GM19372 (cell line): Measurements from ENCODE around the gene CHMP4A.

Source experiments
- ATAC-seq: cut with Tn5 transposase; IDR thresholded peaks from one replicate; pipeline ENCODE4 v1.9.1; 2021; ENCODE audit warnings: mild to moderate bottlenecking, low read depth, moderate library complexity; ENCODE audit not compliant: unreplicated experiment

Gene CHMP4A

DNA sequence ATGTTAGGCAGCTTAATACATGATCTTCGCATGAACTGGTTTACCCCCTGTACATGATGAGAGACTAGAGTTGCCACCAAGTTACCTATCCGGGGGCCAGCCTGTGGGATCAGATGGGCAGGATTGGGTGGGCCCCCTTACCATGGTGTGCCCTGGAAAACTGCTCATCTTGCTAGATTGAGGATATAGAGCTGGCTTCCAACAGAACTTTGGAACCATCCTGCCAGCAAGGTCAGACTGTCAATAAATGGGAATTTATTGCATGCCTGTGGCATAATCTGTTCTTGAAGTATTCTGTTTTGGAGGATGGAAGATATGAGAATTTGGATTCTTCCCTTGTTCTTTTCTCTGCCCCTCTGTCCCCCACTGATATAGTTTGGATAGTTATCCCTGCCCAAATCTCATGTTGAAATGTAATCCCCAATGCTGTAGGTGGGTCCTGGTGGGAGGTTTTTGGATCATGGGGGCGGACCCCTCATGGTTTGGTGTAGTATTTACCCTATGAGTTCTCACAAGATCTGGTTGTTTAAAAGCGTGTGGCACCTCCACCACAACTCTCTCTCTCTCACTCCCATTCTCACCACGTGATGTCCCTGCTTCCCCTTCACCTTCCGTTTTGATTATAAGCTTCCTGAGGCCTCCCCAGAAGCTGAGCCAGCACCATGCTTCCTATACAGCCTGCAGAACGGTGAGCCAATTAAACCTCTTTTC, 14.3 kb downstream of the CHMP4A start:
- no peak for ATAC-seq

DNA sequence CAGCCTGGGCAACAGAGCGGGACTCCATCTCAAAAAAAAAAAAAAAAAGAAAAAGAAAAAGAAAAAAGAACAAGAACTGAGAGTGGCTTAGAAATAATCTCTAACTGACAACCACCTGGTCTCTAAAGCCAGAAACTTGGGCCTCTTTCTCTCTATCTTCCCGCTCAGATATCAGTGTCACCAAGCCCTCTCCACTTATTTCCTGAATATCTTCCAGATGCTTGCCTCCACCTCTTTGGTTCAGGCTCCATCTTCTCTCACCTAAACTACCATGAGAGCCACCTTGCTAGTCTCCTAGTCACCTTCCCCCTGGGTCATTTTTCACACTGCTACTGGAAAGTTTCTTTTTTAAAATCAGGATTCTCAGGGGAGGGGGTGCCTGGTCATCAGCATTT, 16.2 kb downstream of the CHMP4A start:
- ATAC-seq, result no peak

DNA sequence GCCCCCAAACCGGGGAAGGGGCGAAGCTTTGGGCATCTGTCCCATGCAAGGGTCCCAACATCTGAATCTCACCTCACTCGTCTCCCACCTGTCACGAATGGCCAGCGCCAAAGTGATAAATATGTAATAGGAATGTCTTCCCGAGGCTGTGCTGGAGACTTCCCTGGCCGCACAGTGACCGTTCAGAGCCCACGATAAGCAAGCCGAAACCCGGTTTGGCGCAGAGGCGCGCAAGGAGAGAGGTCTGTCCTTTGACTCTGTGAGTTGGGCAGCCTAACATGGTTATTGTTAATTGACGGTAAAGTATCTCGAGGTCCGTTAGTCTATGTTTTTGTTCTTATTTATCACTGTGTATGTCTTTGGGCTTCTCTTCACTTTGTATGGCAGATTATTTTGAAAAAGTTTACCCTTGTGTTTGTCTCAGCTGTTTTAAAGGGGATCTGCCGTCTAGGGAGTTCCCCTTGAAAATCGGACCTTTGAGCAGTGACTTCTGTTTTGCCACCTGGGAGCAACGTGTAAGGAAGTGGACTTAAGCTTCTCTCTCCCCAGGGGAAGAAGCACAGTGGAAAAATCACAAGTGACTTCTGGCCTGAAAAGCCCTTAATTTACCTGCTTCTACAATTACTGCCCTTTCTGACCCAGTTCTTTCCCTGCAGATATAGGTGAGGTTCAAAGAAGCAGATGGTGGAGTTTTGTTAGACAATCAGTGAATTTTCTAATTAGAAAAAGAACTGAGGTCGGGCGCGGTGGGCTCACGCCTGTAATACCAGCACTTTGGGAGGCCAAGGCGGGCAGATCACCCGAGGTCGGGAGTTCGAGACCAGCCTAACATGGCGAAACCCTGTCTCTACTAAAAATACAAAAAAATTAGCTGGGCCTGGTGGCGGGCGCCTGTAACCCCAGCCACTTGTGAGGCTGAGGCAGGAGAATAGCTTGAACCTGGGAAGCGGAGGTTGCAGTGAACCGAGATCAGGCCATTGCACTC, 16.9 kb downstream of the CHMP4A start:
- ATAC-seq, result no peak

GRCh38 chr14:24195186-24196070, 17.9 kb downstream of the CHMP4A start, which contains the start of gene TM9SF1:
Gene TM9SF1, minus strand, starts transcription at chr14:24195441. Its CDS starts 422 bp downstream, at chr14:24195019.
- peak; percentile 88 for ATAC-seq

GRCh38 chr14:24194873-24195185, 18.5 kb downstream of the CHMP4A start:
- ATAC-seq, result no peak

- ATAC-seq, result no peak
Observed at GRCh38 chr14:24194186-24194872, 19.0 kb downstream of the CHMP4A start.

DNA sequence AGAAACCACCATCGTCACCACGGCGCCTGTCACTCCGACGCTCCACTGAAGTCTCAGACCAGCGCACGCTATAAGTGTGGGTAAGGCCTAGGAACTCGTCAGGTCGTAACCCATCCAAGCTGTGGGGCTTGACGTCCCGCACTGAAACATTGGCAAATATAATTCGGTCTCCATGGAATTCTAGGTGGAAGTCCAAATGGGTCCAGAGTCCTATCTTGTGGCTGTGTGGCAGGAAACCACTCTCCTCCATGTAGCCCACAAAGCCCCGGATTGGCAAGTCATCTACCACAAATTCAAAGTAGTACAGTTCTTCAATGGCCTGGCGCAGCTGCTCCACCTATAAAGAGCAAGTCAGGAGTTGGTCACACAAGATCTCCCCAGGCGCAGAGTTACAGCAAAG, 20.4 kb downstream of the CHMP4A start:
- ATAC-seq, result no peak

- no peak for ATAC-seq
Observed at GRCh38 chr14:24190416-24190815, 22.9 kb downstream of the CHMP4A start.

DNA sequence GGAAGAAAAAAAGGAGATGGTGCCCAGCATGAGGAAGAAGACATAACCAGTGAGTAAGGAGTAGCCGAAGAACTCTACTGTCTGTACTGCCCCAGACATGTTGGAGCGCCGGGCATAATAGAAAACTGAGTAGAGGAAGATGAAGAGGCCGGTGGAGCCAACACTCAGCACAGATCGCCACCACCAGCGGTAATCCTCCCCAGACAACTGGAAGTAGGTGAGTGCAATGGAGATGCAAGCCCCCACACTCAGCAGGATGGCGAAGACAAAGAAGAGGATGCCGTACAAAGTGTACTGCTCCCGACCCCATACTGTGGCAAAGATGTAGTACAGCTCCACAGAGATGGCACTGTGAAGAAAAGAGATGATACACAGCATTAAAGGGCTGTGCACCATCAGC, 23.8 kb downstream of the CHMP4A start:
- no peak for ATAC-seq

DNA sequence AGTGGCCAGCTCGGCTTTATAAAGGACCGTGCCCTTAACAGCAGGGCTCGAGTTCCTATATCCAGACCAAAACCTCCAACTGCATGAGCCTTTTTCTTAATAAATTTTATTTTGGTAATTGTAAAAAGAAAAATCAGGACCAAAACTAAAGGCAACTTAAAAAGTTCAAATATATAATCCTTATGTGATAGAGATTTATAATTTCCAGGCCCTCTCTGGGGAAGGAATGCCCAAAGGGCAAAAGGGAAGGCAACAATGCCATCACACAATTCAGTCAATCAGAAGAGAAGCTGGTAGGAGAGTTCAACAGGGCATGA, 24.3 kb downstream of the CHMP4A start:
- no peak for ATAC-seq

- peak; percentile 97 for ATAC-seq
Observed at GRCh38 chr14:24188251-24189058, 24.8 kb downstream of the CHMP4A start, which contains the start of gene IPO4. Gene IPO4, minus strand, starts transcription at chr14:24188816. Its CDS starts 29 bp downstream, at chr14:24188787.

GRCh38 chr14:24187539-24187915, 25.8 kb downstream of the CHMP4A start:
- no peak for ATAC-seq

- no peak for ATAC-seq
Observed at GRCh38 chr14:24186831-24187538, 26.3 kb downstream of the CHMP4A start.

- no peak for ATAC-seq
Observed at GRCh38 chr14:24185741-24186140, 27.5 kb downstream of the CHMP4A start.

- no peak for ATAC-seq
Observed at GRCh38 chr14:24185026-24185425, 28.3 kb downstream of the CHMP4A start.

DNA sequence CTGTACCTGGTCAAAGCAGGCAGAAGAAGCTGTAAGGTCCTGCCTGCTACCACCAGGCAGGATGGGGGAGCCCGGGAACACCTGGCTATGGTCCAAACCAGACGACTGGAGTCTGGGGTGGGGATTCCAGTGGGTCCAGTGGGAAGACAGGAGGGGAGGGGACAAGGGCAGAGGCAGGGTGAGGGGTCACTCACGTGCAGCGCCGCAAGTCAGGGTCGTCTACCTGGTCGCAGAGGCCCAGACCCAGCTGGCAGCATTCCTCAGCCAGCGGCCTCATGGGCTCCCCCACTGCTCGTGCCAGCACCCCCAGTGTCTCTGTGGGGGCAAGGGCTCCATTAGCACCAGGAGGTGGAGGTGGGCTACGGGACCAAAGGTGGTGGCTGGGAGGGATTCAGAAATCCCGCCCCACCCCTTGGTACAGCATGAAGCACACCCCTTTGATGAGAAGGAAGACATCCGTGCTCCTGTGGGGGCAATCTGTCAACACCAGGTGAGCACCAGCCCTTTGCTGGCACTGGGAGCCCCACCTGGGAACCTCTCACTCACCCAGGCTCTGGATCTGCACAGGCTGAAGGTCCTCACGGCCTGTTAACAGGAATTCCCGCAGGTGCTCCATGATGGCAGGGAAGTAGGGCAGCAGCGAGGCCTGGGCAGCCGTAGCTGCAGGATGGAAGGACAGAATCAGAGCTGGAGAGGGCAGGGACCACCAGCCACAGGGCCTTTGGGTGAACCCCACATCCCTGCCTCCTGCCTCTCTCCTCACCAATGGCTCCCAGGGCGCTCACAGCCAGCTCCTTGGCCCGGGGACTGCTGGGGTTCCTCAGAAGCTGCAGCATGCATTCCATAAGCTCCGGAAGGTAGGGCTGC, 29.0 kb downstream of the CHMP4A start:
- no peak for ATAC-seq

GRCh38 chr14:24183014-24183481, 30.2 kb downstream of the CHMP4A start:
- no peak for ATAC-seq
